Type B pancreatic cell (in vitro differentiated cells): ENCODE results near the gene INAFM1. TPM values are rescaled to one million over a fixed set of nuclear protein-coding genes. Genes with fewer than 3 reads are reported as not detected.

Source experiments
- DNase-seq: peaks from one replicate; pipeline ENCODE4 v3.0.0; 2021; ENCODE audit warnings: mixed read lengths; ENCODE audit not compliant: unreplicated experiment; ENCODE audit errors: extremely low spot score
- H3K27ac Mint-ChIP-seq: 2 replicates; pipeline ENCODE4 v1.8.0; 2021; ENCODE audit warnings: mild to moderate bottlenecking, mixed read lengths
- H3K27me3 Mint-ChIP-seq: 2 replicates; pipeline ENCODE4 v1.8.0; 2021; ENCODE audit warnings: mixed read lengths
- H3K36me3 Mint-ChIP-seq: 2 replicates; pipeline ENCODE4 v1.8.0; 2021; ENCODE audit warnings: mixed read lengths
- H3K4me1 Mint-ChIP-seq: one replicate; pipeline ENCODE4 v1.8.0; 2021; ENCODE audit warnings: mixed read lengths; ENCODE audit not compliant: unreplicated experiment
- H3K4me3 Mint-ChIP-seq: 2 replicates; pipeline ENCODE4 v1.8.0; 2021; ENCODE audit warnings: mild to moderate bottlenecking, mixed read lengths
- H3K9me3 Mint-ChIP-seq: 2 replicates; pipeline ENCODE4 v1.8.0; 2021; ENCODE audit warnings: mixed read lengths
- CTCF ChIP-seq: fragments of 200-600 bp; sonication (generic); conservative IDR thresholded peaks from 2 replicates; pipeline ENCODE4 v1.5.0; 2021; ENCODE audit warnings: antibody characterized with exemption, mild to moderate bottlenecking
- total RNA-seq: library from RNA; stranded (reverse); gene quantifications from 2 replicates; pipeline ENCODE4 v1.2.1, GENCODE V29; 2021; ENCODE audit warnings: low replicate concordance

The INAFM1 gene
- total RNA-seq, 1 donor from 2014 or later = 8.2 TPM

DNA sequence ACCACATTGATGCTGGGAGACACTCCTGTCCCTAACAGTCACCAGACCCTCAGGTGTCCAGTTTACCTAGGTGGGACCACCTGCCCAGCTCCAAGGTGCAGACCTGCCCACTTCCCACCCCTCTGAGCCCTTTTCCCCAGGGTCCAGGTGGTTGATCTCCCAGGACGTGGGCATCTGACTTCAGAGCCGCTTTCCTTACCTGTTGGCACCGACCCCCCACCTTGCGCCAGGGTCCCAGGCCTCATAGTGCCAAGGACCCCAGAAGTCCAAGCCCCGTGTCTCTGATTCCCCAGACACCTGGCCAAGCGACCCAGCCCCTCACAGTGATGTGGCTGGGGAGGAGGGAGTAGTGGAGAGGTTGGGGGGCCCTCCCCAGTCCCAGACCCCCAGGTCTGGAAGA is 34.1 kb upstream of the INAFM1 start:
- H3K27me3 Mint-ChIP-seq = peaks cover 22% of the 10 kb centered on the region
- no peak for TF ChIP-seq CTCF
- peaks cover 4% of the 10 kb centered on the region for H3K4me1 Mint-ChIP-seq
- no peak overlapping the region for H3K27ac Mint-ChIP-seq
- no peaks in the 10 kb centered on the region for H3K9me3 Mint-ChIP-seq
- no peaks in the 10 kb centered on the region for H3K36me3 Mint-ChIP-seq
- no peak for DNase-seq
- peak overlapping the region; percentile 58 for H3K4me3 Mint-ChIP-seq

DNA sequence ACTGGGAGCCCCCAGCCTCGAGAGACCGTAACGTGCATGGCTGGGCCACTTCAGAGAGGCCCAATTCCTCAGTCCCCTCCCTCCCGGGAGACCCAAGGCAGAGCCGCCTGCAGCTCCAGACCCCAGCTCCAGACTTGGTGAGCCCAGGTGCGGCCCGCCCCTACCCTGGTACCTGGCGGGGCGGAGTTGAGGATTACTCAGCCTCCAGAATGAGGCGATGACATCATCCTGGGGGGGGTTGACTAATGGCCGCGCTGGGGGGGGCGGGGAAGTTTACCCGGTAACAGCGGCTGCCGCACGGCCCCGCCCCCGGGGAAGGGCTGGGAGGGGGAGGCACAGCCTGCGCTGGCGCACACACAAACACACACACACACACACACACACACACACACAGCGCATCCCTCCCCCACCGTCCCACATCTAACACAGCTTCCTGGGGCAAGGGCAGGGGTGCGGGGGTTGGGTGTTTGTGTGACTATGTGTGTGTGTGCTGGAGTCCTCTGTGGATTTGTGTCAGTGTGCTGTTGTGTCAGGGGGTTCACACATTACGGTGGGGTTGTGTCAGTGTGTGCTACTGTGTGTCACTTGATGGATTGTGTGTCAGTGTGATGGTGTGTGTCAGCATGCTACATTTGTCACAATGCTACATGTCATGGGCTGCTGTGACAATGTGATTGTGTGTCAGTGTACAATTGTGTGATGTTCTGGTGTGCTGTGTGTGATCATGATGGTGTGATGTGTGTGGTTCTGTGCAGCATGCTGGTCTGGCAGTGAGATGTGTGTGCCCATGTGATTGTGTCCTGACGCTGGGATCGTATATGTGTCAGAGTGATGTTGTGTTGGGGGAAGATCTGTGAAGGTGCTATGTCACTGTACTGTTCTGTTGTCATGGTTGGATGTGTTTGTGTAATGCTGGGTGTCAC is 33.4 kb upstream of the INAFM1 start:
- no peak for DNase-seq
- H3K36me3 Mint-ChIP-seq = no peaks in the 10 kb centered on the region
- peaks cover 19% of the 10 kb centered on the region for H3K27me3 Mint-ChIP-seq
- no peak overlapping the region for H3K27ac Mint-ChIP-seq
- no peak for TF ChIP-seq CTCF
- peaks cover 4% of the 10 kb centered on the region for H3K4me1 Mint-ChIP-seq
- H3K4me3 Mint-ChIP-seq = no peak overlapping the region
- H3K9me3 Mint-ChIP-seq = no peaks in the 10 kb centered on the region

- no peak for DNase-seq
- Mint-ChIP-seq H3K36me3 (no peaks in the 10 kb centered on the region), H3K4me1 (peaks cover 4% of the 10 kb centered on the region), H3K27me3 (peaks cover 19% of the 10 kb centered on the region), H3K9me3 (no peaks in the 10 kb centered on the region), H3K27ac (no peak overlapping the region), H3K4me3 (no peak overlapping the region)
- TF ChIP-seq CTCF = no peak
These were observed 32.6 kb upstream of the INAFM1 start for GRCh38 chr19:47241919-47242577.

GRCh38 chr19:47243364-47243775 is 31.3 kb upstream of the INAFM1 start:
- DNase-seq = no peak
- no peaks in the 10 kb centered on the region for H3K36me3 Mint-ChIP-seq
- peaks cover 9% of the 10 kb centered on the region for H3K4me1 Mint-ChIP-seq
- TF ChIP-seq CTCF = no peak
- no peak overlapping the region for H3K27ac Mint-ChIP-seq
- H3K4me3 Mint-ChIP-seq = peak overlapping the region; percentile 66
- H3K9me3 Mint-ChIP-seq = no peaks in the 10 kb centered on the region
- H3K27me3 Mint-ChIP-seq = peaks cover 21% of the 10 kb centered on the region

GRCh38 chr19:47243776-47244547 is 30.7 kb upstream of the INAFM1 start:
- Mint-ChIP-seq H3K36me3 (no peaks in the 10 kb centered on the region), H3K27me3 (peaks cover 18% of the 10 kb centered on the region), H3K9me3 (no peaks in the 10 kb centered on the region), H3K4me1 (peaks cover 7% of the 10 kb centered on the region), H3K27ac (no peak overlapping the region), H3K4me3 (peak overlapping the region; percentile 81)
- TF ChIP-seq CTCF = peak; percentile 99
- DNase-seq = peak; percentile 98
